GM18526 (cell line): Measurements from ENCODE around the gene MICALL2.

Source experiments
- POLR2A ChIP-seq: IDR thresholded peaks from 3 replicates; pipeline ENCODE4 v1.6.1; 2011; ENCODE audit not compliant: insufficient read length; ENCODE audit errors: extremely low read depth

Gene MICALL2

GRCh38 chr7:1496531-1497292 lies 37.4 kb upstream of the MICALL2 start:
- no peak for TF ChIP-seq POLR2A

GRCh38 chr7:1495564-1496242 lies 36.4 kb upstream of the MICALL2 start:
- no peak for TF ChIP-seq POLR2A

GRCh38 chr7:1494866-1495563 lies 35.7 kb upstream of the MICALL2 start:
- no peak for TF ChIP-seq POLR2A

GRCh38 chr7:1494447-1494846 lies 35.2 kb upstream of the MICALL2 start:
- TF ChIP-seq POLR2A: no peak

GRCh38 chr7:1493571-1493970 lies 34.3 kb upstream of the MICALL2 start:
- no peak for TF ChIP-seq POLR2A

- TF ChIP-seq POLR2A: no peak
Measured at GRCh38 chr7:1493129-1493528, 33.9 kb upstream of the MICALL2 start.

- TF ChIP-seq POLR2A: no peak
Measured at GRCh38 chr7:1492640-1493039, 33.4 kb upstream of the MICALL2 start.

- no peak for TF ChIP-seq POLR2A
Measured at GRCh38 chr7:1492221-1492620, 33.0 kb upstream of the MICALL2 start.

GRCh38 chr7:1490837-1491236 lies 31.6 kb upstream of the MICALL2 start:
- no peak for TF ChIP-seq POLR2A

- TF ChIP-seq POLR2A: no peak
Measured at GRCh38 chr7:1489336-1489735, 30.1 kb upstream of the MICALL2 start.

- no peak for TF ChIP-seq POLR2A
Measured at GRCh38 chr7:1488016-1488415, 28.7 kb upstream of the MICALL2 start.

GRCh38 chr7:1487466-1487865 lies 28.2 kb upstream of the MICALL2 start:
- no peak for TF ChIP-seq POLR2A

GRCh38 chr7:1486571-1486970 lies 27.3 kb upstream of the MICALL2 start:
- TF ChIP-seq POLR2A: no peak

GRCh38 chr7:1485156-1485555 lies 25.9 kb upstream of the MICALL2 start:
- no peak for TF ChIP-seq POLR2A

- no peak for TF ChIP-seq POLR2A
Measured at GRCh38 chr7:1484569-1484968, 25.3 kb upstream of the MICALL2 start.
